Activated gamma-delta T cell treated with anti-CD3 and anti-CD28 coated beads, Interleukin-2, amount 50 U/mL, for 16 hours (primary cell): ENCODE measurements around the gene OSTC.
"Not testable (repeated sequence)": the region's sequence is repeated elsewhere in the genome, so short reads cannot be mapped to it uniquely, and the experiment has no call there.

Experiments used
- DNase-seq: peaks from one replicate; pipeline ENCODE4 v3.0.0-alpha.2; 2020; ENCODE audit warnings: low read depth

The OSTC gene

DNA sequence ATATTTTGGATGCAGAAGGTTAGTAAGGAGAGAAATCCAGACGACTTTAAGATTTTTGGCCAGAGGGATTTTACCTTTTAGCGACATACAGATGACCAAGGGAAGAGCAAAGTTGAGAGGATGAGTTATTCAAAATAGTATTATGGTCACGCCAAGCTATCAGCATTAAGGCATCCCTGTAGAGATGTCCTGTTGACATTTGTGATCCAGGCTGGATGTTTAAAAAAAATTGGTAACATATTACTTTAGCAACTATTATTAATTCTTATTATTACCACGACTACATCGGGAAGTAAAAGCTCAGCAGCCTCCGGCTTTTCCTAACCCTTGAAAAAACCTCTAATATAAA lies 562 bp upstream of the OSTC start:
- DNase-seq: no peak

DNA sequence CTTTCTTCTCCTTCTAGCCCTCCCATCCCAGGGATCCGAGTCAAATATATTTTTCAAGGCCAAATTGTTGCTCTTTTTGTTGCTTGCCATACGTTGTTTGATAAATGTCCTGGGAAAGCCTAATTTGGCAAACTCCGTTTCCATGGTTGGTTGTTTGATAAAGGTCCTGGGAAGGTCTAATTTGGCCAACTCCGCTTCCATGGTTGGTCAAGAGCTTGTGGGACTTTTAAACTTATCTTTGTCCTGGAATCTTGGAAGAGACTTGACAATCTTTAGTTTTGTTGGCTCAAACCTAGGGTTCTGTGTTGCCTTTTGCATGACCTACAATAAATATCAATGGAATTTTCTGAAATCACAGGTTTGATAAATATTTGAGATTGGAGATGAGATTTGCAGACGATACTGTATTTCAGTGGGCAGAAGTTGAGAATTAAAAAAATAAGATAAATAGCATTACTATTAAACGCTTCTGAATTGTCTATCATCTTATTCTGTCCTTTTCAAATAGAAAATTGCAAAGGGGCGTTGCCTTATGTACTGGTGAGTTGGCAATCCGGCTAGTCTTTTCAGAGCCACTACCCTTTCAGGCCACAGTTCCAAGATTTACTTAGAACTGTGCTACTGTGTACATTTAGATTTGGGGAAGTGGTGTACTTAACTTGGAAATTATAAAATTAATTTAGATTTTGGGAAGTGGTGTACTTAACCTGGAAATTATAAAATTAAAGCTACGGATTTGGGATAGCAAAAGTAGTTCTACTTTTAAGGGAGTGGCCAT lies 804 bp downstream of the OSTC start:
- no peak for DNase-seq

DNA sequence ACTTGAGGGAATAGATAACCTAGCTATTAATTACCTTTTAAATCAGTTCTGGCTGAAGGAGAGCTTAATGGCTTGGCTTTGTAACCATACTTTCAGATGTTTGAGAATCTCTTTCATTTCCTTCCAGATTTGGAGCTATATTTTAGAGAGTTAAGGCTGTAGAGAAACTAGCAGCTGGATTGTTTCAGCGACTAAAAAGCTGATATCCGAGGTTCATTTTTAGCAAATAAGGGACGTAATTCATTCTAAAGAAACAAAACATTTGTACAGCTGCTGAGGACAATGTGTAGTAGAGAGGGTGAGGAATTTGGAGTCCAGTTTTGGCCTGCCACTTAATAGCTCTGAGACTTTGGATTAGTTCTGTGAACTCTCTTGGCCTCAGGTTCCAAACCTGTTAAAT lies 12.2 kb downstream of the OSTC start:
- no peak for DNase-seq

GRCh38 chr4:108674356-108674977 lies 24.1 kb downstream of the OSTC start:
- no peak for DNase-seq

DNA sequence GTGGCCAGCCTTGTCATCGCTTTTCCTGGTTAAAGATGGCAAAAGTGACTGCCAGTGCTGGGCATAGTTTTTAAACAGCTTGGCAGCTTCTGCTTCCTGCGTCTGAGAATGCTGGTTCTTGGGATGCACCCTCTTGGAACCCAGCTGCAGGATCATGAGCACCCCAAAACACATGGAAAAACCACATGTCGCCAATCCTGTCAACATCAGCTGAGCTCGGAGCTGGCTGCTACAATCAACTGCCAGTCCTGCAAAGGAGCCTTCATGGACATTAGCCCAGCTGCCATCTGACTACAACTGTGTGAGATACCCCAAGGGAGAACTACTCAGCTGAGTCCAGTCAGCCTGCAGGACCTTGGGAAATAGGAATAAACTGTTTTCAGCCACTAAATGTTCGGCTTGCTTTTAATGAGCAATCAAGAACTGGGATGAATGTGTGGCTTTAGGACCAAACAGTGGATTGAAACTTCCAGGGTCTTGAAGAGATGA lies 31.0 kb downstream of the OSTC start:
- no peak for DNase-seq

- DNase-seq: no peak
These were observed 33.1 kb downstream of the OSTC start for GRCh38 chr4:108683479-108683878.

GRCh38 chr4:108685036-108685686 lies 34.8 kb downstream of the OSTC start:
- DNase-seq: no peak

- no peak for DNase-seq
These were observed 40.3 kb downstream of the OSTC start for GRCh38 chr4:108690738-108691137.

GRCh38 chr4:108693211-108693610 lies 42.8 kb downstream of the OSTC start:
- no peak for DNase-seq

DNA sequence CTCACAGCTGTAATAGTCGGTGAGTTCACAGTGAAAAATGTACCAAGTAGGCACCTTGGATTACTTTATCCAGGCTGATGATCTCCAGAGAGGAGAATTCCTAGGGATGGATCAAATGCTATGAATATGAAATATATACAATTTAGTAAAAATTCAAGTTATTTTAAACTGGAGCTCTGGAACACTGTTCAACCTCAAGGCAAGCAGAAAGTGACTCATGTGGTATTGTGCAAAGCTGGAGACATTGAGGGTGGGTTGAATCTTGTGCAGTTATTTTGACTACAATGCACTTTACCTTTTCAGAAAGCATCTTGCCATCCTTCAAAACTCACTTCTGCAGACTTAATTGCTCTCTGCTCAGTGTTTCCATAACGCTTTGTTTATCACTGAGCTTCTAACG lies 43.4 kb downstream of the OSTC start:
- no peak for DNase-seq

- no peak for DNase-seq
These were observed 44.0 kb downstream of the OSTC start for GRCh38 chr4:108694423-108694822.

GRCh38 chr4:108695062-108695461 lies 44.7 kb downstream of the OSTC start:
- DNase-seq: no peak

GRCh38 chr4:108696160-108696559 lies 45.8 kb downstream of the OSTC start:
- no peak for DNase-seq

DNA sequence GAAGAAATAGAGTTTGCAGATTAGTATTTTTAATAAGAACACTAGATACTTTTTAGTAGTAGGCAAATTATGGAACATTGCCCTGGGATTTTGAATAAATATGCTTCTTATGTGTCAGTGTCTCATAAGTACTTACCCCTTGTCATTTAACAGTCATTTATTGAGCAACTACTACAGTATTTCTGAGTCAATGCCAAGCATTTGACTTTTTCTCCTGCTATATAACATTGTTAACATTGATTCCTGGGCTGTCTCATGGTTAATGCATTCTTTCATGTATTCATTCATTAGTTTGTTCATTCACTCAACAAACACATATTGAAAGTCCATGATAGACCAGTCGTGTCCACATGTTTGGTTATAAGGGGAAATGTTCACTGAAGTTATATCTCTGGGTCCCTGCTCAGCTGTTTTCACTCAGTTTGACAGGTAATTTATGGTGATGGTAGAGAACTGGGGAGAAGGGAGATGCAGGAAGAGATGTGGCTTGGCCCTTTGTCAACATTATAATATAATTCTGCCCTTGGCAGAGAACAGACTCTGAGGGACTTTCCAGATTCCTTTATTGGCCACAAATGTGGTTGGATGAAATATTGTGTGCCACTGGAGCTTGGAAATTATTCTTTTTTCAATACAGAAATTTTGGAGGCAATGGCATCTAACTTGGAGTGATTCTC lies 49.8 kb downstream of the OSTC start:
- DNase-seq: no peak

- DNase-seq: no peak
These were observed 52.6 kb downstream of the OSTC start for GRCh38 chr4:108702960-108703359.

DNA sequence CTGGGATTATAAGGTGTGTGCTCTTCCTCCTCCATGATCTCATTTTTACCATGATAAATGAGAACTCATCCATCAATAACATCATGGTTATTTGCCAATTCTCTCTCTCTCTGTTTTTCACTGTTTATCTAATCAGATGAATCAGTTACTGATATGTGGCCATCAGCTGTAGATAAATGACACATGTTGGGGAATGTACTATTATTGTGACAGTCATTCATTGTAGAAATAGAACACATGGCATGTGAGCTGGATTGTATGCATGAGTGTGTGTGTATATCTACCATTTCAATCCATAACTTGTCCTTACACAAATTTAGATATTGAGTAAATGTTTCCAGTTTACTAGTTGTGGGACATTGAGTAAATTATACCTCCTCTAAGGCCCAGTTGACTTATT lies 53.0 kb downstream of the OSTC start:
- no peak for DNase-seq

- DNase-seq: no peak
These were observed 53.6 kb downstream of the OSTC start for GRCh38 chr4:108703966-108704365.

- no peak for DNase-seq
These were observed 55.9 kb downstream of the OSTC start for GRCh38 chr4:108706289-108706688.

- no peak for DNase-seq
These were observed 58.8 kb downstream of the OSTC start for GRCh38 chr4:108709234-108709633.

GRCh38 chr4:108709722-108710121 lies 59.3 kb downstream of the OSTC start:
- no peak for DNase-seq

- DNase-seq: not testable (repeated sequence)
These were observed 60.2 kb downstream of the OSTC start for GRCh38 chr4:108710578-108710977.

- DNase-seq: no peak
These were observed 64.5 kb downstream of the OSTC start for GRCh38 chr4:108714880-108715279.

DNA sequence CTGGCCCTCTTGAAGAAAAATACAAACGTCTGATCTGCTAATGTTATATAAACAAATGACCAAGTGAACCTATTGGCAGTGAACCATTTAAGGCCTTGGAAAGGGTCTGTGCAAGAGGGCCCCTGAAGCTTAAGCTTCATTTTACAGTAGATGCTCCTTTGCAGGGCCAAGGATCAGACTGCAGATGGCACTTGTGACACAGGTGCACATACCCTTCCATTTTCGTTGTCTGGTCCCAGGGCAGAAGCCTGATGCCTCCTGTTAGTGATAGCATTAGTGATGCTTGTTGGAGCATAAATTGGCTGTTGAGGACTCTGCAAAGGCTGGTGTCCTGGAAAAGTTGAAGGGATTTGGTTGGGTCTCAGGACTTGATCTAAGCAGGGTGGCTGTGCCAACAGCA lies 65.9 kb downstream of the OSTC start:
- no peak for DNase-seq
